Progenitor cell of endocrine pancreas (in vitro differentiated cells): ENCODE measurements around the gene NCAPG. TPM values are rescaled to one million over a fixed set of nuclear protein-coding genes. Genes with fewer than 3 reads are reported as not detected.

Experiments
- DNase-seq: peaks from one replicate; pipeline ENCODE4 v3.0.0; 2021; ENCODE audit warnings: low spot score; ENCODE audit not compliant: unreplicated experiment
- H3K27ac Mint-ChIP-seq: 2 replicates; pipeline ENCODE4 v1.8.0; 2021; ENCODE audit warnings: mild to moderate bottlenecking, moderate library complexity, mixed read lengths
- H3K27me3 Mint-ChIP-seq: 2 replicates; pipeline ENCODE4 v1.8.0; 2021; ENCODE audit warnings: mixed read lengths
- H3K36me3 Mint-ChIP-seq: 2 replicates; pipeline ENCODE4 v1.8.0; 2022; ENCODE audit warnings: mixed read lengths; ENCODE audit not compliant: insufficient read depth
- H3K4me1 Mint-ChIP-seq: 2 replicates; pipeline ENCODE4 v1.8.0; 2021; ENCODE audit warnings: low read depth, mixed read lengths
- H3K4me3 Mint-ChIP-seq: 2 replicates; pipeline ENCODE4 v1.8.0; 2021; ENCODE audit warnings: low read depth, mild to moderate bottlenecking, moderate library complexity, mixed read lengths
- H3K9me3 Mint-ChIP-seq: 2 replicates; pipeline ENCODE4 v1.8.0; 2021; ENCODE audit warnings: low read depth, mixed read lengths
- CTCF ChIP-seq: fragments of 200-600 bp; sonication (generic); IDR thresholded peaks from one replicate; pipeline ENCODE4 v1.5.0; 2021; ENCODE audit warnings: antibody characterized with exemption, mild to moderate bottlenecking; ENCODE audit not compliant: unreplicated experiment
- total RNA-seq: library from RNA; stranded (reverse); gene quantifications from 2 replicates; pipeline ENCODE4 v1.2.1, GENCODE V29; 2021

The NCAPG gene
- total RNA-seq, 1 donor from 2014 or later: 22.0 TPM

DNA sequence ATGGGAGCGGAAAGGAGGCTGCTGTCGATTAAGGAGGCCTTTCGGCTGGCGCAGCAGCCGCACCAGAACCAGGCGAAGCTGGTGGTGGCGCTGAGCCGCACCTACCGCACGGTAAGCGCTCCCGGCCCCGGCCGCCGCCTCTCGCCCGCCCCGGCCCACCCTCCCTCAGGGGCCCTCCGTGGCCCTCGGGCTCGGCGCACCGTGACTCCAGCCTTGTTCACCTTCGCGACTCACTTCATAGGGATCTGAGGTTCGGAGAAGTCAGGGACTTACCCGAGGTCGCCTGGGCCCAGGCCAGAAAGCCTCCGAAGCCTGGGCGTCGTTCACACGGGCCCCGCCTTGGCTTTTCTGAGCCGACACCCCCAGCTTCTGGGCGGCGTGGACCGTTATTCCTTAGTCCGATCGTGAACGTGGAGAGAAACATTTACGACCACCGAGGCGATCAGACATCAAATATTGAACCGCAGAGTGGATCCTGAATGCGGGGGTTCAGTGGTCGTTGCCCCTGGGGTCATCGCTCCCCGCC lies 362 bp downstream of the NCAPG start:
- Mint-ChIP-seq H3K4me1 (peaks cover 36% of the 10 kb centered on the region), H3K36me3 (peaks cover 4% of the 10 kb centered on the region), H3K27ac (peak overlapping the region; percentile 98), H3K9me3 (no peaks in the 10 kb centered on the region), H3K4me3 (peak overlapping the region; percentile 96), H3K27me3 (no peaks in the 10 kb centered on the region)
- TF ChIP-seq CTCF: no peak
- no peak for DNase-seq

DNA sequence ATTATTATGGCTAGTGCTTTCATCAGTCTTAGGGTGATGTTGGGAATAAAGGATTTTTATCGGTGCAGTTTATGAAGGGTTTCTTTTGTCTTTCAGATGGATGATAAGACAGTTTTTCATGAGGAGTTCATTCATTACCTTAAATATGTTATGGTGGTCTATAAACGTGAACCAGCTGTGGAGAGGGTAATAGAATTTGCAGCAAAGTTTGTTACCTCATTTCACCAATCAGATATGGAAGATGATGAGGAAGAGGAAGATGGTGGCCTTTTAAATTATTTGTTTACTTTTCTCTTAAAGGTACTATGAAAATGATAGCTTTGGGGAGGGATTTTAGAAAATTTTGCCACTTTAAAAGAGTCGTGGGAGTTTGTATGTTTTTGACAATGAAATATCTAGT lies 1.3 kb downstream of the NCAPG start:
- Mint-ChIP-seq H3K27me3 (no peaks in the 10 kb centered on the region), H3K9me3 (no peaks in the 10 kb centered on the region), H3K4me1 (peaks cover 32% of the 10 kb centered on the region), H3K27ac (peak overlapping the region; percentile 33), H3K36me3 (peaks cover 4% of the 10 kb centered on the region), H3K4me3 (peak overlapping the region; percentile 96)
- DNase-seq: no peak
- TF ChIP-seq CTCF: no peak

GRCh38 chr4:17812801-17813200 lies 2.0 kb downstream of the NCAPG start:
- Mint-ChIP-seq H3K27me3 (no peaks in the 10 kb centered on the region), H3K27ac (no peak overlapping the region), H3K4me3 (peak overlapping the region; percentile 96), H3K4me1 (peaks cover 25% of the 10 kb centered on the region), H3K9me3 (no peaks in the 10 kb centered on the region), H3K36me3 (peaks cover 2% of the 10 kb centered on the region)
- TF ChIP-seq CTCF: no peak
- DNase-seq: no peak

DNA sequence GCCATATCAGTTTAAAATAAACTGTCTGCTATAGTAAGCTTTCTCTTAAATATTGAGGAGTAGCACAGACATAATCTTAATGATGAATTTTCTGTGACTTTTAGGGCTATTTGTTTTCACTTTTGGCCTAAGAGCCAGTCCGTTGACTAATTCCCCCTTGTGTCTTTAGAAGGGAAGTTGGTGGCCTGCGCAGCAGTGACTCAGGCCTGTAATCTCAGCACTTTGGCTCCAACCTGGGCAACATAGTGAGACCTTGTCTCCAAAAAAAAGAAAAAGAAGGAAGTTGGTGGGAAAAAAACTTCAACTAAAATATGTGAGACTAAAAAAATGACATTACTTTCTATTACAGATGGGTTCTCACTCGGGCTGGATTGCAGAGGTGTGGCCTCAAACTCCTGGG lies 3.4 kb downstream of the NCAPG start:
- no peak overlapping the region for H3K4me3 Mint-ChIP-seq
- no peaks in the 10 kb centered on the region for H3K36me3 Mint-ChIP-seq
- no peaks in the 10 kb centered on the region for H3K9me3 Mint-ChIP-seq
- H3K27me3 Mint-ChIP-seq: no peaks in the 10 kb centered on the region
- DNase-seq: no peak
- peaks cover 14% of the 10 kb centered on the region for H3K4me1 Mint-ChIP-seq
- no peak overlapping the region for H3K27ac Mint-ChIP-seq
- TF ChIP-seq CTCF: no peak

GRCh38 chr4:17816142-17816541 lies 5.4 kb downstream of the NCAPG start:
- Mint-ChIP-seq H3K4me3 (no peak overlapping the region), H3K27me3 (no peaks in the 10 kb centered on the region), H3K9me3 (no peaks in the 10 kb centered on the region), H3K36me3 (no peaks in the 10 kb centered on the region), H3K4me1 (peaks cover 12% of the 10 kb centered on the region), H3K27ac (peak overlapping the region; percentile 54)
- DNase-seq: no peak
- TF ChIP-seq CTCF: no peak
